HCT116 (cell line): ENCODE data around the gene PRICKLE2. TPM values are rescaled to one million over a fixed set of nuclear protein-coding genes. Genes with fewer than 3 reads are reported as not detected.

Experiments
- ATAC-seq: fragments of 200-7000 bp; cut with Tn5 transposase; 2 replicates; pipeline ENCODE4 v1.9.1; 2020; ENCODE audit warnings: mild to moderate bottlenecking, moderate library complexity
- BruUV-seq: library from RNA; stranded (reverse); fragments of 400-500 nt; replicated peaks from 2 replicates; lab custom pipeline; 2021; lab: Mats Ljungman, UMichigan
- CTCF ChIA-PET: fragments of 300-600 bp; sonication (Branson Sonifier 250); formaldehyde crosslinking; loops from one replicate; lab custom pipeline; 2021; ENCODE audit warnings: antibody characterized with exemption; lab: Charles Lee
- POLR2A ChIA-PET: fragments of 300-600, 350-600 bp; sonication (Branson Sonifier 250); formaldehyde crosslinking; loops from one replicate; lab custom pipeline; 2021; ENCODE audit warnings: antibody characterized with exemption; lab: Charles Lee
- RAD21 ChIA-PET, 2 experiments: fragments of 300-600 bp; sonication (Branson Sonifier 250); formaldehyde crosslinking; loops; one replicate each; lab custom pipeline; 2023; ENCODE audit warnings: low total read pairs in 2 of 2; ENCODE audit not compliant: uncharacterized antibody in 2 of 2, unreplicated experiment in 2 of 2, low non-redundant PET in 1 of 2; lab: Charles Lee
- DNase-seq: peaks from one replicate; pipeline ENCODE4 v3.0.0-alpha.2; 2010; ENCODE audit warnings: low read depth, low spot score
- H2AFZ ChIP-seq: fragments of 200-600 bp; shearing (Covaris generic), sonication (generic); 2 replicates; pipeline ENCODE4 v1.6.1; 2017; ENCODE audit warnings: low read depth, mixed run types, mixed read lengths, antibody characterized with exemption, low read length; ENCODE audit not compliant: poor library complexity, severe bottlenecking
- H3K27ac ChIP-seq: 2 replicates; pipeline ENCODE4 v1.5.1; 2012; ENCODE audit warnings: low read depth, low read length
- H3K27me3 ChIP-seq: fragments of 200-600 bp; sonication (generic); 2 replicates; pipeline ENCODE4 v1.6.1; 2016; ENCODE audit warnings: mixed run types, low read length, mixed read lengths; ENCODE audit not compliant: insufficient read depth
- H3K36me3 ChIP-seq, 2 experiments: fragments of 200-500 bp in 1 of 2; fragments of 200-600 bp in 1 of 2; sonication (Bioruptor generic) in 1 of 2; sonication (generic) in 1 of 2; 2 replicates each; pipeline versions ENCODE4 v1.5.1 to v1.6.1; 2014 to 2016; ENCODE audit warnings: low read length in 2 of 2, inconsistent platforms in 1 of 2, mixed read lengths in 1 of 2, mixed run types in 1 of 2; ENCODE audit not compliant: insufficient read depth in 2 of 2, control insufficient read depth in 1 of 2
- H3K4me1 ChIP-seq, 2 experiments: fragments of 200-600 bp in 1 of 2; sonication (generic) in 1 of 2; 2 replicates each; pipeline versions ENCODE4 v1.5.1 to v1.6.1; 2012 to 2017; ENCODE audit warnings: low read length in 2 of 2, inconsistent platforms in 1 of 2, mild to moderate bottlenecking in 1 of 2, mixed read lengths in 1 of 2, mixed run types in 1 of 2, moderate library complexity in 1 of 2; ENCODE audit not compliant: insufficient read depth in 2 of 2, control insufficient read depth in 1 of 2
- H3K4me2 ChIP-seq: fragments of 200-600 bp; sonication (generic); 2 replicates; pipeline ENCODE4 v1.6.1; 2017; ENCODE audit warnings: mixed run types, low read length, mixed read lengths
- H3K4me3 ChIP-seq, 2 experiments: fragments of 200-600 bp in 1 of 2; sonication (generic) in 1 of 2; replicated peaks in 1 of 2; 2 replicates each; pipeline ENCODE4 v1.5.1; 2011 to 2016; ENCODE audit warnings: low read length in 2 of 2, control low read depth in 1 of 2, low read depth in 1 of 2, mild to moderate bottlenecking in 1 of 2, mixed read lengths in 1 of 2, mixed run types in 1 of 2
- H3K79me2 ChIP-seq: fragments of 200-600 bp; sonication (generic); 2 replicates; pipeline ENCODE4 v1.6.1; 2017; ENCODE audit warnings: mild to moderate bottlenecking, mixed run types, low read length, moderate library complexity, mixed read lengths; ENCODE audit not compliant: insufficient read depth
- H3K9ac ChIP-seq: fragments of 200-600 bp; sonication (generic); 2 replicates; pipeline ENCODE4 v1.6.1; 2016; ENCODE audit warnings: low read length, mixed read lengths
- H3K9me2 ChIP-seq: fragments of 200-600 bp; sonication (generic), shearing (Covaris generic); 2 replicates; pipeline ENCODE4 v1.6.1; 2017; ENCODE audit warnings: mixed run types, mild to moderate bottlenecking, moderate library complexity; ENCODE audit not compliant: insufficient read depth
- H3K9me3 ChIP-seq, 2 experiments: fragments of 200-500 bp in 1 of 2; fragments of 200-600 bp in 1 of 2; sonication (Bioruptor generic) in 1 of 2; sonication (generic) in 1 of 2; 2 replicates each; pipeline ENCODE4 v1.6.1; 2014 to 2017; ENCODE audit warnings: low read length in 2 of 2, mixed read lengths in 2 of 2, inconsistent platforms in 1 of 2, low read depth in 1 of 2, mild to moderate bottlenecking in 1 of 2, mixed run types in 1 of 2, moderate library complexity in 1 of 2; ENCODE audit not compliant: control insufficient read depth in 1 of 2, insufficient read depth in 1 of 2
- H4K20me1 ChIP-seq: fragments of 200-600 bp; sonication (generic), shearing (Covaris generic); 2 replicates; pipeline ENCODE4 v1.6.1; 2017; ENCODE audit warnings: mixed run types, mild to moderate bottlenecking, moderate library complexity; ENCODE audit not compliant: insufficient read depth
- ATF3 ChIP-seq: IDR thresholded peaks from 2 replicates; pipeline ENCODE4 v1.6.1; 2012
- CBX3 ChIP-seq: IDR thresholded peaks from 2 replicates; pipeline ENCODE4 v1.6.1; 2012; ENCODE audit warnings: low read depth
- CEBPB ChIP-seq: IDR thresholded peaks from 2 replicates; pipeline ENCODE4 v1.6.1; 2012; ENCODE audit warnings: low read depth
- CTCF ChIP-seq, 3 experiments: fragments of 200-600 bp in 1 of 3; sonication (generic) in 1 of 3; IDR thresholded peaks in 2 of 3; conservative IDR thresholded peaks in 1 of 3; 2 replicates each; pipeline ENCODE4 v1.5.1; 2012 to 2017; ENCODE audit warnings: low read depth in 2 of 3, low read length in 2 of 3, antibody characterized with exemption in 1 of 3, borderline replicate concordance in 1 of 3, control low read depth in 1 of 3, mild to moderate bottlenecking in 1 of 3, mixed read lengths in 1 of 3, mixed run types in 1 of 3, moderate library complexity in 1 of 3; ENCODE audit not compliant: insufficient read depth in 1 of 3
- ELF1 ChIP-seq: IDR thresholded peaks from 2 replicates; pipeline ENCODE4 v1.6.1; 2012; ENCODE audit warnings: low read depth, borderline replicate concordance
- EZH2 ChIP-seq: fragments of 200-600 bp; sonication (generic); IDR thresholded peaks from 2 replicates; pipeline ENCODE4 v1.6.1; 2017; ENCODE audit warnings: antibody characterized with exemption, mixed run types
- EZH2phosphoT487 ChIP-seq: fragments of 200-600 bp; IDR thresholded peaks from 2 replicates; pipeline ENCODE4 v1.6.1; 2018; ENCODE audit warnings: antibody characterized with exemption, borderline replicate concordance
- JUND ChIP-seq: IDR thresholded peaks from 2 replicates; pipeline ENCODE4 v1.6.1; 2012
- SP1 ChIP-seq: IDR thresholded peaks from 2 replicates; pipeline ENCODE4 v1.6.1; 2012; ENCODE audit warnings: low read depth
- SRF ChIP-seq: IDR thresholded peaks from 2 replicates; pipeline ENCODE4 v1.6.1; 2012; ENCODE audit warnings: low read depth
- TCF7L2 ChIP-seq: IDR thresholded peaks from 2 replicates; pipeline ENCODE4 v1.7.0; 2011; ENCODE audit warnings: borderline replicate concordance, inconsistent platforms; ENCODE audit not compliant: insufficient read depth, insufficient read length; ENCODE audit errors: extremely low read depth
- YY1 ChIP-seq: IDR thresholded peaks from 2 replicates; pipeline ENCODE4 v1.6.1; 2011; ENCODE audit warnings: low read length, low read depth, moderate library complexity, mild to moderate bottlenecking; ENCODE audit not compliant: insufficient replicate concordance; ENCODE audit errors: extremely low read depth
- ZNF274 ChIP-seq: fragments of 200-500 bp; sonication (Bioruptor generic); IDR thresholded peaks from 2 replicates; pipeline ENCODE4 v1.6.1; 2014; ENCODE audit warnings: mild to moderate bottlenecking, low read depth, low read length, inconsistent platforms
- intact Hi-C: fragments of 100-400 bp; cut with micrococcal nuclease; formaldehyde crosslinking; loops from 2 replicates; pipeline ENCODE4 v1.10.0; 2022
- total RNA-seq: library from RNA; stranded (reverse); gene quantifications from one replicate; pipeline ENCODE4 v1.2.1, GENCODE V29; 2021; ENCODE audit not compliant: unreplicated experiment
- TF ChIP-seq, protein P1 (sequence below): IDR thresholded peaks from 2 replicates; pipeline ENCODE4 v1.6.1; 2011; ENCODE audit warnings: mild to moderate bottlenecking, low read length, moderate library complexity; ENCODE audit not compliant: insufficient replicate concordance; ENCODE audit errors: extremely low read depth

PRICKLE2 gene
- total RNA-seq, 1 experiment from 2014 or later: 0.05 TPM

DNA sequence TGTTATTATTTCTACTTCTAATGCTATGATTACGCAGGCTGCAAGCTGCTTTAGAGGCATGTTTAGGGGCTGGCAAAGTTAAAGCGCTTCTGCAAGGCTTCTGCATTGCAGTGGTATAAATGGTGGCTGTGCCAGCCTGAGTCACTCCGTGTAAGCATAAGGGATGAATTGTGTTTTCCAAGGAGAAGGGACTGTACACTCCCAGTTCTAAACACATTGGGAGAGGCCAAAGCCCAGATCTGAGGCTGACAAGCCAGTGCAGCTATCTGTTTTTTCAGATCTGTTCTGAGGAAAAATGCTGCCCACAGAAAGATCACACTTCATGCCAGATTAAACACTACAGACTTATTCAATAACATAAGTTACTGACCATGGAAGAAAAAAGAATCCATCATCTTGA lies 83.8 kb downstream of the PRICKLE2 start:
- no peak for DNase-seq
- H4K20me1 ChIP-seq: no peaks in the 10 kb centered on the region
- H3K4me2 ChIP-seq: no peak overlapping the region
- no peak for ATAC-seq
- CTCF ChIA-PET: no interaction called here
- peaks cover 15% of the 10 kb centered on the region for H3K27me3 ChIP-seq
- RAD21 ChIA-PET: no interaction called here
- no peaks in the 10 kb centered on the region for H3K4me1 ChIP-seq
- BruUV-seq: no TSS peak
- H3K9ac ChIP-seq: no peak overlapping the region
- no peak overlapping the region for H2AFZ ChIP-seq
- intact Hi-C loops: no loop called here
- no peaks in the 10 kb centered on the region for H3K9me3 ChIP-seq
- no peaks in the 10 kb centered on the region for H3K9me2 ChIP-seq
- no peaks in the 10 kb centered on the region for H3K79me2 ChIP-seq
- H3K36me3 ChIP-seq: no peaks in the 10 kb centered on the region
- POLR2A ChIA-PET: no interaction called here
- no peak overlapping the region for H3K4me3 ChIP-seq
- H3K27ac ChIP-seq: no peak overlapping the region
- TF ChIP-seq JUND: no peak
- TF ChIP-seq YY1: no peak
- TF ChIP-seq, protein P1, sequence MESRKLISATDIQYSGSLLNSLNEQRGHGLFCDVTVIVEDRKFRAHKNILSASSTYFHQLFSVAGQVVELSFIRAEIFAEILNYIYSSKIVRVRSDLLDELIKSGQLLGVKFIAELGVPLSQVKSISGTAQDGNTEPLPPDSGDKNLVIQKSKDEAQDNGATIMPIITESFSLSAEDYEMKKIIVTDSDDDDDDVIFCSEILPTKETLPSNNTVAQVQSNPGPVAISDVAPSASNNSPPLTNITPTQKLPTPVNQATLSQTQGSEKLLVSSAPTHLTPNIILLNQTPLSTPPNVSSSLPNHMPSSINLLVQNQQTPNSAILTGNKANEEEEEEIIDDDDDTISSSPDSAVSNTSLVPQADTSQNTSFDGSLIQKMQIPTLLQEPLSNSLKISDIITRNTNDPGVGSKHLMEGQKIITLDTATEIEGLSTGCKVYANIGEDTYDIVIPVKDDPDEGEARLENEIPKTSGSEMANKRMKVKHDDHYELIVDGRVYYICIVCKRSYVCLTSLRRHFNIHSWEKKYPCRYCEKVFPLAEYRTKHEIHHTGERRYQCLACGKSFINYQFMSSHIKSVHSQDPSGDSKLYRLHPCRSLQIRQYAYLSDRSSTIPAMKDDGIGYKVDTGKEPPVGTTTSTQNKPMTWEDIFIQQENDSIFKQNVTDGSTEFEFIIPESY: no peak
- TF ChIP-seq ELF1: no peak
- TF ChIP-seq ATF3: no peak

GRCh38 chr3:64140651-64141050 lies 84.6 kb downstream of the PRICKLE2 start:
- Histone ChIP-seq H3K27me3 (peaks cover 15% of the 10 kb centered on the region), H3K4me2 (no peak overlapping the region), H3K9me3 (no peaks in the 10 kb centered on the region), H3K79me2 (no peaks in the 10 kb centered on the region), H3K4me1 (no peaks in the 10 kb centered on the region), H3K36me3 (no peaks in the 10 kb centered on the region), H2AFZ (no peak overlapping the region), H4K20me1 (no peaks in the 10 kb centered on the region), H3K9me2 (no peaks in the 10 kb centered on the region), H3K9ac (no peak overlapping the region), H3K27ac (no peak overlapping the region), H3K4me3 (no peak overlapping the region)
- intact Hi-C loops: no loop called here
- DNase-seq (no peak), ATAC-seq (no peak)
- no TSS peak for BruUV-seq
- ChIA-PET RAD21 (no interaction called here), POLR2A (no interaction called here), CTCF (no interaction called here)
- TF ChIP-seq TCF7L2: no peak
- TF ChIP-seq ZNF274: no peak
- TF ChIP-seq ATF3: no peak
- no peak for TF ChIP-seq CBX3
- no peak for TF ChIP-seq CTCF (IDR thresholded peaks at IDR 0.05 in 2 of 3, conservative IDR thresholded peaks at IDR 0.05 in 1 of 3; ENCODE audit: borderline replicate concordance in 1 of 3, insufficient read depth in 1 of 3, low read depth in 2 of 3, low read length in 2 of 3)
- no peak for TF ChIP-seq SP1
- TF ChIP-seq SRF: no peak
- no peak for TF ChIP-seq EZH2
- TF ChIP-seq ELF1: no peak
- no peak for TF ChIP-seq EZH2phosphoT487
- TF ChIP-seq YY1: no peak
- TF ChIP-seq CEBPB: no peak
